Measurements from ENCODE around the gene PAFAH1B1.

The PAFAH1B1 gene

GRCh38 chr17:2723505-2723996, 130.1 kb downstream of the PAFAH1B1 start:
- no peak for DNase-seq

- no peak for DNase-seq
Observed at GRCh38 chr17:2723997-2724783, 130.7 kb downstream of the PAFAH1B1 start.

- DNase-seq = peak; percentile 49
Observed at GRCh38 chr17:2724784-2725164, 131.3 kb downstream of the PAFAH1B1 start.

- DNase-seq = no peak
Observed at GRCh38 chr17:2730764-2731353, 137.4 kb downstream of the PAFAH1B1 start.

GRCh38 chr17:2731807-2732206, 138.4 kb downstream of the PAFAH1B1 start:
- DNase-seq = no peak

GRCh38 chr17:2734939-2735338, 141.5 kb downstream of the PAFAH1B1 start:
- DNase-seq = no peak

Measured in inflammatory macrophage treated with lipopolysaccharide for 4 hours (primary cell).